Neural progenitor cell (in vitro differentiated cells): ENCODE data around the gene ZNF48. TPM values are rescaled to one million over a fixed set of nuclear protein-coding genes. Genes with fewer than 3 reads are reported as not detected.

Experiments used
- DNase-seq: peaks from one replicate; pipeline ENCODE4 v3.0.0-alpha.2; 2016; ENCODE audit warnings: low spot score
- H2AFZ ChIP-seq: fragments of 200-600 bp; sonication (generic); replicated peaks from 2 replicates; pipeline ENCODE4 v1.6.1; 2016; ENCODE audit warnings: antibody characterized with exemption
- H3F3A ChIP-seq: fragments of 200-600 bp; sonication (generic); 2 replicates; pipeline ENCODE4 v1.6.1; 2016; ENCODE audit warnings: antibody characterized with exemption, low read depth
- H3K27ac ChIP-seq: fragments of 200-600 bp; sonication (generic); 2 replicates; pipeline ENCODE4 v1.5.1; 2016; ENCODE audit warnings: mild to moderate bottlenecking
- H3K27me3 ChIP-seq: fragments of 200-600 bp; sonication (generic); 2 replicates; pipeline ENCODE4 v1.6.1; 2016; ENCODE audit warnings: mild to moderate bottlenecking, moderate library complexity
- H3K36me3 ChIP-seq: fragments of 200-600 bp; sonication (generic); 2 replicates; pipeline ENCODE4 v1.5.1; 2016
- H3K4me1 ChIP-seq: fragments of 200-600 bp; sonication (generic); 2 replicates; pipeline ENCODE4 v1.6.1; 2016; ENCODE audit warnings: mixed run types
- H3K4me2 ChIP-seq: fragments of 200-600 bp; sonication (generic); 2 replicates; pipeline ENCODE4 v1.6.1; 2016
- H3K4me3 ChIP-seq: fragments of 200-600 bp; sonication (generic); 2 replicates; pipeline ENCODE4 v1.5.1; 2016
- H3K79me2 ChIP-seq: fragments of 200-600 bp; sonication (generic); 2 replicates; pipeline ENCODE4 v1.6.1; 2016; ENCODE audit warnings: low read depth
- H3K9ac ChIP-seq: fragments of 200-600 bp; sonication (generic); 2 replicates; pipeline ENCODE4 v1.6.1; 2016
- H3K9me3 ChIP-seq: fragments of 200-600 bp; sonication (generic); 2 replicates; pipeline ENCODE4 v1.5.1; 2016; ENCODE audit warnings: low read depth
- H4K20me1 ChIP-seq: fragments of 200-600 bp; sonication (generic); 2 replicates; pipeline ENCODE4 v1.6.1; 2016; ENCODE audit warnings: low read depth
- H3K27ac Mint-ChIP-seq: 3 replicates; pipeline ENCODE4 v1.8.0; 2021; ENCODE audit warnings: mixed read lengths
- H3K27me3 Mint-ChIP-seq: 2 replicates; pipeline ENCODE4 v1.8.0; 2022; ENCODE audit warnings: low read depth, mild to moderate bottlenecking, inconsistent platforms, moderate library complexity, mixed read lengths; ENCODE audit not compliant: insufficient read depth
- H3K36me3 Mint-ChIP-seq: 3 replicates; pipeline ENCODE4 v1.8.0; 2021; ENCODE audit warnings: mixed read lengths
- H3K4me1 Mint-ChIP-seq: 3 replicates; pipeline ENCODE4 v1.8.0; 2021; ENCODE audit warnings: mixed read lengths
- H3K4me3 Mint-ChIP-seq: 3 replicates; pipeline ENCODE4 v1.8.0; 2021; ENCODE audit warnings: mild to moderate bottlenecking, moderate library complexity, mixed read lengths
- H3K9me3 Mint-ChIP-seq: 3 replicates; pipeline ENCODE4 v1.8.0; 2020; ENCODE audit warnings: mixed read lengths
- EZH2 ChIP-seq: fragments of 200-600 bp; sonication (generic); IDR thresholded peaks from 2 replicates; pipeline ENCODE4 v1.6.1; 2017; ENCODE audit warnings: antibody characterized with exemption, mild to moderate bottlenecking, moderate library complexity
- EZH2phosphoT487 ChIP-seq: fragments of 200-600 bp; sonication (generic); IDR thresholded peaks from 2 replicates; pipeline ENCODE4 v1.6.1; 2017; ENCODE audit warnings: antibody characterized with exemption
- total RNA-seq: library from RNA; depleted of rRNA; stranded (reverse); fragments of >200 nt; gene quantifications from 2 replicates; pipeline ENCODE4 v1.2.3, GENCODE V29; 2015; ENCODE audit warnings: low replicate concordance
- TF ChIP-seq, protein P1 (sequence below): fragments of 200-600 bp; sonication (generic); IDR thresholded peaks from 2 replicates; pipeline ENCODE4 v1.5.1; 2017; ENCODE audit warnings: antibody characterized with exemption, mild to moderate bottlenecking

The ZNF48 gene
- total RNA-seq, 1 donor from 2014 or later, result 39.3 TPM

DNA sequence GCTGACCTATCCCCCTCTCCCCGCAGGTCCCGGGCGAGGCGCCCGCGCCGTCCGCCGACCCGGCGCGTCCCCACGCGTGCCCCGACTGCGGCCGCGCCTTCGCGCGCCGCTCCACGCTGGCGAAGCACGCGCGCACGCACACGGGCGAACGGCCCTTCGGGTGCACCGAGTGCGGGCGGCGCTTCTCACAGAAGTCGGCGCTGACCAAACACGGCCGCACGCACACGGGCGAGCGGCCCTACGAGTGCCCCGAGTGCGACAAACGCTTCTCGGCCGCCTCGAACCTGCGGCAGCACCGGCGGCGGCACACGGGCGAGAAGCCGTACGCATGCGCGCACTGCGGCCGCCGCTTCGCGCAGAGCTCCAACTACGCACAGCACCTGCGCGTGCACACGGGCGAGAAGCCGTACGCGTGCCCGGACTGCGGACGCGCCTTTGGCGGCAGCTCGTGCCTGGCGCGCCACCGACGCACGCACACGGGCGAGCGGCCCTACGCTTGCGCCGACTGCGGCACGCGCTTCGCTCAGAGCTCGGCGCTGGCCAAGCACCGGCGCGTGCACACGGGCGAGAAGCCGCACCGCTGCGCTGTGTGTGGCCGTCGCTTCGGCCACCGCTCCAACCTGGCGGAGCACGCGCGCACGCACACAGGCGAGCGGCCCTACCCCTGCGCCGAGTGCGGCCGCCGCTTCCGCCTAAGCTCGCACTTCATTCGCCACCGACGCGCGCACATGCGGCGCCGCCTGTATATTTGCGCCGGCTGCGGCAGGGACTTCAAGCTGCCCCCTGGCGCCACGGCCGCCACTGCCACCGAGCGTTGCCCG, 22.5 kb downstream of the ZNF48 start:
- H3K4me3 ChIP-seq, result peak overlapping the region; percentile 49
- peaks cover 39% of the 10 kb centered on the region for H3K36me3 Mint-ChIP-seq
- H2AFZ ChIP-seq, result peak overlapping the region; percentile 74
- peaks cover 4% of the 10 kb centered on the region for H3K4me1 ChIP-seq
- peak; percentile 36 for TF ChIP-seq EZH2
- TF ChIP-seq, protein P1, sequence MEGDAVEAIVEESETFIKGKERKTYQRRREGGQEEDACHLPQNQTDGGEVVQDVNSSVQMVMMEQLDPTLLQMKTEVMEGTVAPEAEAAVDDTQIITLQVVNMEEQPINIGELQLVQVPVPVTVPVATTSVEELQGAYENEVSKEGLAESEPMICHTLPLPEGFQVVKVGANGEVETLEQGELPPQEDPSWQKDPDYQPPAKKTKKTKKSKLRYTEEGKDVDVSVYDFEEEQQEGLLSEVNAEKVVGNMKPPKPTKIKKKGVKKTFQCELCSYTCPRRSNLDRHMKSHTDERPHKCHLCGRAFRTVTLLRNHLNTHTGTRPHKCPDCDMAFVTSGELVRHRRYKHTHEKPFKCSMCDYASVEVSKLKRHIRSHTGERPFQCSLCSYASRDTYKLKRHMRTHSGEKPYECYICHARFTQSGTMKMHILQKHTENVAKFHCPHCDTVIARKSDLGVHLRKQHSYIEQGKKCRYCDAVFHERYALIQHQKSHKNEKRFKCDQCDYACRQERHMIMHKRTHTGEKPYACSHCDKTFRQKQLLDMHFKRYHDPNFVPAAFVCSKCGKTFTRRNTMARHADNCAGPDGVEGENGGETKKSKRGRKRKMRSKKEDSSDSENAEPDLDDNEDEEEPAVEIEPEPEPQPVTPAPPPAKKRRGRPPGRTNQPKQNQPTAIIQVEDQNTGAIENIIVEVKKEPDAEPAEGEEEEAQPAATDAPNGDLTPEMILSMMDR, result peak; percentile 36
- no peak for TF ChIP-seq EZH2phosphoT487
- no peaks in the 10 kb centered on the region for H3K9me3 Mint-ChIP-seq
- no peak overlapping the region for H3K27ac Mint-ChIP-seq
- peak overlapping the region; percentile 49 for H3K4me3 Mint-ChIP-seq
- H3K27me3 Mint-ChIP-seq, result peaks cover 2% of the 10 kb centered on the region
- no peak overlapping the region for H3K9ac ChIP-seq
- H3K4me1 Mint-ChIP-seq, result peaks cover 13% of the 10 kb centered on the region
- H3K79me2 ChIP-seq, result peaks cover 3% of the 10 kb centered on the region
- DNase-seq, result peak; percentile 99
- no peaks in the 10 kb centered on the region for H3K27me3 ChIP-seq
- H3F3A ChIP-seq, result peaks cover 56% of the 10 kb centered on the region
- H3K36me3 ChIP-seq, result no peaks in the 10 kb centered on the region
- H3K27ac ChIP-seq, result no peak overlapping the region
- peak overlapping the region; percentile 78 for H3K4me2 ChIP-seq
- no peaks in the 10 kb centered on the region for H3K9me3 ChIP-seq
- H4K20me1 ChIP-seq, result peaks cover 33% of the 10 kb centered on the region

DNA sequence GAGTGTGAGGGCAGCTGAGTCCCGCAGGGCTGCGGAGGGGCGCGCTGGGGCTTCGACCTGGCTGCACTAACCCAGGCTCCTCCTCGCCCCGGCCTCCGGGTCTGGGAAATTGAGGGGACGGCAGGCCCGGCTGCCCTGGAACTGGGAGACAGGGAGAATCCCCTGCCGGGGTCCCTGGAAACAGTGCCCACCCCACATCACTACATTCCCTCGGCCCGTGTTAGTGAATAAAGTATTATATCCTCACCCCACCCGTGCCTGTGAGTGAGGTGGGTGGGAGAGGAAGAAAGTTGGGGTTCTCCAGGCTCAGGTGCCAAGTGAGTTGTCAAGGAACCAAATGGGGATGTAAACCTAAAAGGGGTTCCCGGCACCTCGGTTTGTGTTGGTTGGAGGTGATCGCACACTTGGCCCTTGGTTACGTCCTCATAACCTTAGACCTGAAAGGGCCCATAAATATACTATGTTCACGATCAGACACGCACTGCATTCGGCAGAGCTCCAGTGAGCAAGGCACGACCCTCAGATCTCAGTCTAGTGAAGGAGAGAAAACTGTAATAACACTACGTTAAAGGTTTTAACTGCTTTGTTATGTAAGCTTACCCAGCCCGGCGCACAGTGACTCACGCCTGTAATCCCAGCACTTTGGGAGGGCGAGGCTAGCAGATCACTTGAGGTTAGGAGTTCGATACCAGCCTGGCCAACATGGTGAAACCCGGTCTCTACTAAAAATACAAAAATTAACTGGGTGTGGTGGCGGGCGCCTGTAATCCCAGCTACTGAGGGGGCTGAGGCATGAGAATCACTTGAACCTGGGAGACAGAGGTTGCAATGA, 23.3 kb downstream of the ZNF48 start:
- Histone ChIP-seq H3K27ac (no peak overlapping the region), H3K79me2 (no peaks in the 10 kb centered on the region), H2AFZ (peak overlapping the region; percentile 5), H3K36me3 (no peaks in the 10 kb centered on the region), H3K27me3 (no peaks in the 10 kb centered on the region), H3K4me3 (peak overlapping the region; percentile 49), H3K4me2 (peak overlapping the region; percentile 78), H3K4me1 (peaks cover 4% of the 10 kb centered on the region), H4K20me1 (peaks cover 33% of the 10 kb centered on the region), H3F3A (peaks cover 54% of the 10 kb centered on the region), H3K9ac (no peak overlapping the region), H3K9me3 (no peaks in the 10 kb centered on the region)
- TF ChIP-seq EZH2phosphoT487, result no peak
- peak; percentile 8 for TF ChIP-seq EZH2
- TF ChIP-seq, protein P1, result no peak
- peaks cover 13% of the 10 kb centered on the region for H3K4me1 Mint-ChIP-seq
- no peaks in the 10 kb centered on the region for H3K9me3 Mint-ChIP-seq
- H3K27ac Mint-ChIP-seq, result no peak overlapping the region
- no peak for DNase-seq
- peak overlapping the region; percentile 60 for H3K4me3 Mint-ChIP-seq
- peaks cover 37% of the 10 kb centered on the region for H3K36me3 Mint-ChIP-seq
- H3K27me3 Mint-ChIP-seq, result peaks cover 2% of the 10 kb centered on the region

DNA sequence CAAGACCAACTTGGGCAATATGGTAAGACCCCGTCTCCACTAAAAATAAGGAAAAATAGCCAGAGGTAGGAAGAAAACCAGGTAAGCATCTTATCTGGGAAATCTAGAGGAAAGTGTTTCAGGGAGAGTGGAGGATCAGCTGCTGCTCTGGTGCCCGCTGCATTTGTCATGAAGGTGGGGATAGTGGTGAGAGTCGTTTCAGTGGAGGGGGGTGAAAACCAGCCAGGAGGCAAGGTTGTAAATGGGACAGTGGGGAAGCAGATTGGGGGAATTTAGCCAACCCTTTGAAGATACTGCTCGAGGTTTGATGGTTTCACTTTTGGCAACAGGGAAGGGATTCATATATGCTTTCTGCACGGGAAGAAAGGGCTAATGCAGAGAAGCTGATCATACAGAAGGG, 25.8 kb downstream of the ZNF48 start:
- DNase-seq, result no peak
- Histone ChIP-seq H3K4me1 (peaks cover 4% of the 10 kb centered on the region), H3K9ac (no peak overlapping the region), H2AFZ (no peak overlapping the region), H3K9me3 (no peaks in the 10 kb centered on the region), H3K79me2 (no peaks in the 10 kb centered on the region), H3K36me3 (no peaks in the 10 kb centered on the region), H3K4me2 (no peak overlapping the region), H3F3A (peaks cover 36% of the 10 kb centered on the region), H3K27me3 (no peaks in the 10 kb centered on the region), H3K4me3 (no peak overlapping the region), H3K27ac (no peak overlapping the region), H4K20me1 (peaks cover 24% of the 10 kb centered on the region)
- TF ChIP-seq, protein P1, result no peak
- TF ChIP-seq EZH2 (no peak), EZH2phosphoT487 (no peak)
- H3K4me3 Mint-ChIP-seq, result no peak overlapping the region
- no peaks in the 10 kb centered on the region for H3K9me3 Mint-ChIP-seq
- no peak overlapping the region for H3K27ac Mint-ChIP-seq
- H3K4me1 Mint-ChIP-seq, result peaks cover 11% of the 10 kb centered on the region
- peaks cover 36% of the 10 kb centered on the region for H3K36me3 Mint-ChIP-seq
- H3K27me3 Mint-ChIP-seq, result peaks cover 2% of the 10 kb centered on the region
